WTC11 (cell line): ENCODE measurements around the gene CHRNB2. TPM values are rescaled to one million over a fixed set of nuclear protein-coding genes. Genes with fewer than 3 reads are reported as not detected.

Source experiments
- ATAC-seq: fragments of 200-7000 bp; cut with Tn5 transposase; 2 replicates; pipeline ENCODE4 v1.10.0; 2021; ENCODE audit warnings: mild to moderate bottlenecking, moderate library complexity
- CTCF ChIA-PET: fragments of 300-600 bp; sonication (Branson Sonifier 250); formaldehyde crosslinking; loops from one replicate; lab custom pipeline; 2021; ENCODE audit warnings: antibody characterized with exemption; lab: Charles Lee
- POLR2A ChIA-PET: fragments of 350-600 bp; sonication (Branson Sonifier 250); formaldehyde crosslinking; loops from one replicate; lab custom pipeline; 2021; ENCODE audit warnings: antibody characterized with exemption; lab: Charles Lee
- DNase-seq: peaks from one replicate; pipeline ENCODE4 v3.0.0; 2021; ENCODE audit warnings: low spot score
- H3K27ac Mint-ChIP-seq: 2 replicates; pipeline ENCODE4 v1.8.0; 2021; ENCODE audit warnings: mixed read lengths
- H3K27me3 Mint-ChIP-seq: 2 replicates; pipeline ENCODE4 v1.8.0; 2021; ENCODE audit warnings: low read depth, mild to moderate bottlenecking, moderate library complexity, mixed read lengths
- H3K36me3 Mint-ChIP-seq: 2 replicates; pipeline ENCODE4 v1.8.0; 2021; ENCODE audit warnings: mixed read lengths
- H3K4me1 Mint-ChIP-seq: 2 replicates; pipeline ENCODE4 v1.8.0; 2022; ENCODE audit warnings: mixed read lengths
- H3K4me3 Mint-ChIP-seq: 2 replicates; pipeline ENCODE4 v1.8.0; 2021; ENCODE audit warnings: mild to moderate bottlenecking, moderate library complexity, mixed read lengths
- H3K9me3 Mint-ChIP-seq: 2 replicates; pipeline ENCODE4 v1.8.0; 2021; ENCODE audit warnings: mixed read lengths
- CBFB ChIP-seq: sonication (generic); formaldehyde crosslinking; IDR thresholded peaks from 2 replicates; pipeline ENCODE4 v1.8.1; 2022; ENCODE audit warnings: mild to moderate bottlenecking, low read depth, missing genetic modification reagents
- CREB1 ChIP-seq: sonication (generic); formaldehyde crosslinking; IDR thresholded peaks from 2 replicates; pipeline ENCODE4 v1.8.0; 2023; ENCODE audit warnings: mild to moderate bottlenecking, missing genetic modification reagents
- CREM ChIP-seq: sonication (generic); formaldehyde crosslinking; IDR thresholded peaks from 2 replicates; pipeline ENCODE4 v1.8.1; 2022; ENCODE audit warnings: mild to moderate bottlenecking, missing genetic modification reagents, moderate library complexity
- ESRRA ChIP-seq: sonication (generic); formaldehyde crosslinking; IDR thresholded peaks from 2 replicates; pipeline ENCODE4 v1.8.1; 2022; ENCODE audit warnings: mild to moderate bottlenecking, missing genetic modification reagents, borderline replicate concordance
- GTF2I ChIP-seq: fragments of 250-450 bp; sonication (Bioruptor Pico); conservative IDR thresholded peaks from 2 replicates; pipeline ENCODE4 v1.4.0; 2021; ENCODE audit warnings: mild to moderate bottlenecking
- NFATC4 ChIP-seq: fragments of 250-450 bp; sonication (Bioruptor Pico); IDR thresholded peaks from 2 replicates; pipeline ENCODE4 v1.9.0; 2021; ENCODE audit warnings: mild to moderate bottlenecking
- NR1H2 ChIP-seq: sonication (generic); formaldehyde crosslinking; IDR thresholded peaks from 2 replicates; pipeline ENCODE4 v1.9.0; 2021; ENCODE audit warnings: mild to moderate bottlenecking, moderate library complexity, missing genetic modification reagents
- NR3C1 ChIP-seq: sonication (generic); formaldehyde crosslinking; conservative IDR thresholded peaks from 2 replicates; pipeline ENCODE4 v1.8.1; 2023; ENCODE audit warnings: low read depth, mild to moderate bottlenecking, missing genetic modification reagents
- RORB ChIP-seq: fragments of 250-450 bp; sonication (Bioruptor Pico); IDR thresholded peaks from 2 replicates; pipeline ENCODE4 v1.9.0; 2021; ENCODE audit warnings: mild to moderate bottlenecking
- SMAD4 ChIP-seq: sonication (generic); formaldehyde crosslinking; IDR thresholded peaks from 2 replicates; pipeline ENCODE4 v1.8.0; 2022; ENCODE audit warnings: mild to moderate bottlenecking, missing genetic modification reagents
- SP1 ChIP-seq: sonication (generic); formaldehyde crosslinking; conservative IDR thresholded peaks from 2 replicates; pipeline ENCODE4 v1.8.1; 2022; ENCODE audit warnings: missing genetic modification reagents
- ZNF121 ChIP-seq: sonication (generic); formaldehyde crosslinking; IDR thresholded peaks from 2 replicates; pipeline ENCODE4 v1.8.0; 2023; ENCODE audit warnings: missing genetic modification reagents
- ZNF219 ChIP-seq: sonication (generic); formaldehyde crosslinking; IDR thresholded peaks from 2 replicates; pipeline ENCODE4 v1.8.0; 2023; ENCODE audit warnings: missing genetic modification reagents, mild to moderate bottlenecking, borderline replicate concordance
- ZNF396 ChIP-seq: fragments of 250-450 bp; sonication (Bioruptor Pico); IDR thresholded peaks from 2 replicates; pipeline ENCODE4 v1.8.0; 2021; ENCODE audit warnings: mild to moderate bottlenecking, moderate library complexity, borderline replicate concordance
- total RNA-seq: library from RNA; stranded (reverse); gene quantifications from 3 replicates; pipeline ENCODE4 v1.2.3, GENCODE V29; 2021
- TF ChIP-seq, protein P1 (sequence below): sonication (generic); formaldehyde crosslinking; IDR thresholded peaks from 2 replicates; pipeline ENCODE4 v1.8.0; 2023; ENCODE audit warnings: mild to moderate bottlenecking, missing genetic modification reagents
- TF ChIP-seq, protein P2 (sequence below): sonication (generic); formaldehyde crosslinking; IDR thresholded peaks from 2 replicates; pipeline ENCODE4 v1.8.1; 2022; ENCODE audit warnings: missing genetic modification reagents, borderline replicate concordance
- TF ChIP-seq, protein P3 (sequence below): fragments of 250-450 bp; sonication (Bioruptor Pico); conservative IDR thresholded peaks from 2 replicates; pipeline ENCODE4 v1.9.0; 2021; ENCODE audit warnings: mild to moderate bottlenecking
- TF ChIP-seq, protein P4 (sequence below): sonication (generic); formaldehyde crosslinking; IDR thresholded peaks from 2 replicates; pipeline ENCODE4 v1.8.1; 2023; ENCODE audit warnings: mild to moderate bottlenecking, missing genetic modification reagents, moderate library complexity
- TF ChIP-seq, protein P5 (sequence below): sonication (generic); formaldehyde crosslinking; IDR thresholded peaks from 2 replicates; pipeline ENCODE4 v1.8.0; 2022; ENCODE audit warnings: mild to moderate bottlenecking, missing genetic modification reagents
- TF ChIP-seq, protein P6 (sequence below): sonication (generic); formaldehyde crosslinking; IDR thresholded peaks from 2 replicates; pipeline ENCODE4 v1.8.1; 2022; ENCODE audit warnings: mild to moderate bottlenecking, moderate library complexity, missing genetic modification reagents
- TF ChIP-seq, protein P7 (sequence below): sonication (generic); formaldehyde crosslinking; IDR thresholded peaks from 2 replicates; pipeline ENCODE4 v1.8.1; 2022; ENCODE audit warnings: low read depth, missing genetic modification reagents, borderline replicate concordance
- TF ChIP-seq, protein P8 (sequence below): sonication (generic); formaldehyde crosslinking; conservative IDR thresholded peaks from 2 replicates; pipeline ENCODE4 v1.8.1; 2023; ENCODE audit warnings: mild to moderate bottlenecking, low read depth, missing genetic modification reagents, moderate library complexity

The CHRNB2 gene
- total RNA-seq, 1 experiment from 2014 or later: 1.7 TPM

DNA sequence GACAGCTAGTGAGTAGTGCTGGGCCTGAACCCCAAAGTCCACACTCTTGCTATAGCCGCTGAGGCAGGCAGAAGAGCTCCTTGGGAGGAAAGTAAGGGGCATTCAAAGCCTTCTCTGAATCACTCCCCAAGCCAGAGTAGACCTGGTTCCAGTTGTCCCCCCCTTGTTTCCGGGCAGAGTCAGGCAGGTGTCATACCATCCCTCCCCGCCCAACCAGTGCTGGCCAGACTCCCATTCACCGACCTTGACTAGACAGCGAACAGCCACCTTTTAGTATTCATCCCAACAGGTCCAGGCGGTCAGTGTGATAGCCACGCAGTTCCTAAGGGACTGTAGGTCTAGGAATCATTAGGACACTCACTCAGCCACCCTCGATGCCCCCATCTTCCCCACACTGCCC is 11.8 kb downstream of the CHRNB2 start:
- ChIA-PET POLR2A (no interaction called here), CTCF (interaction anchor here (1.4 kb wide), 1 partner anchor 33 kb away, joined by 4 read pairs; no protein-coding TSS in a partner anchor)
- no peak for ATAC-seq
- Mint-ChIP-seq H3K36me3 (peaks cover 44% of the 10 kb centered on the region), H3K4me1 (peaks cover 3% of the 10 kb centered on the region), H3K27me3 (no peaks in the 10 kb centered on the region), H3K27ac (peak overlapping the region; percentile 19; the same call in 1 of the 2 replicates), H3K4me3 (no peak overlapping the region), H3K9me3 (no peaks in the 10 kb centered on the region)
- no peak for DNase-seq
- TF ChIP-seq NR1H2 (CRISPR knock-in tag): no peak
- TF ChIP-seq, protein P1, sequence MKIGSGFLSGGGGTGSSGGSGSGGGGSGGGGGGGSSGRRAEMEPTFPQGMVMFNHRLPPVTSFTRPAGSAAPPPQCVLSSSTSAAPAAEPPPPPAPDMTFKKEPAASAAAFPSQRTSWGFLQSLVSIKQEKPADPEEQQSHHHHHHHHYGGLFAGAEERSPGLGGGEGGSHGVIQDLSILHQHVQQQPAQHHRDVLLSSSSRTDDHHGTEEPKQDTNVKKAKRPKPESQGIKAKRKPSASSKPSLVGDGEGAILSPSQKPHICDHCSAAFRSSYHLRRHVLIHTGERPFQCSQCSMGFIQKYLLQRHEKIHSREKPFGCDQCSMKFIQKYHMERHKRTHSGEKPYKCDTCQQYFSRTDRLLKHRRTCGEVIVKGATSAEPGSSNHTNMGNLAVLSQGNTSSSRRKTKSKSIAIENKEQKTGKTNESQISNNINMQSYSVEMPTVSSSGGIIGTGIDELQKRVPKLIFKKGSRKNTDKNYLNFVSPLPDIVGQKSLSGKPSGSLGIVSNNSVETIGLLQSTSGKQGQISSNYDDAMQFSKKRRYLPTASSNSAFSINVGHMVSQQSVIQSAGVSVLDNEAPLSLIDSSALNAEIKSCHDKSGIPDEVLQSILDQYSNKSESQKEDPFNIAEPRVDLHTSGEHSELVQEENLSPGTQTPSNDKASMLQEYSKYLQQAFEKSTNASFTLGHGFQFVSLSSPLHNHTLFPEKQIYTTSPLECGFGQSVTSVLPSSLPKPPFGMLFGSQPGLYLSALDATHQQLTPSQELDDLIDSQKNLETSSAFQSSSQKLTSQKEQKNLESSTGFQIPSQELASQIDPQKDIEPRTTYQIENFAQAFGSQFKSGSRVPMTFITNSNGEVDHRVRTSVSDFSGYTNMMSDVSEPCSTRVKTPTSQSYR (CRISPR knock-in tag): no peak
- TF ChIP-seq NFATC4 (CRISPR knock-in tag): no peak
- no peak for TF ChIP-seq ZNF219 (CRISPR knock-in tag)
- TF ChIP-seq, protein P2, sequence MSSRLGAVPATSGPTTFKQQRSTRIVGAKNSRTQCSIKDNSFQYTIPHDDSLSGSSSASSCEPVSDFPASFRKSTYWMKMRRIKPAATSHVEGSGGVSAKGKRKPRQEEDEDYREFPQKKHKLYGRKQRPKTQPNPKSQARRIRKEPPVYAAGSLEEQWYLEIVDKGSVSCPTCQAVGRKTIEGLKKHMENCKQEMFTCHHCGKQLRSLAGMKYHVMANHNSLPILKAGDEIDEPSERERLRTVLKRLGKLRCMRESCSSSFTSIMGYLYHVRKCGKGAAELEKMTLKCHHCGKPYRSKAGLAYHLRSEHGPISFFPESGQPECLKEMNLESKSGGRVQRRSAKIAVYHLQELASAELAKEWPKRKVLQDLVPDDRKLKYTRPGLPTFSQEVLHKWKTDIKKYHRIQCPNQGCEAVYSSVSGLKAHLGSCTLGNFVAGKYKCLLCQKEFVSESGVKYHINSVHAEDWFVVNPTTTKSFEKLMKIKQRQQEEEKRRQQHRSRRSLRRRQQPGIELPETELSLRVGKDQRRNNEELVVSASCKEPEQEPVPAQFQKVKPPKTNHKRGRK: no peak
- TF ChIP-seq, protein P3, sequence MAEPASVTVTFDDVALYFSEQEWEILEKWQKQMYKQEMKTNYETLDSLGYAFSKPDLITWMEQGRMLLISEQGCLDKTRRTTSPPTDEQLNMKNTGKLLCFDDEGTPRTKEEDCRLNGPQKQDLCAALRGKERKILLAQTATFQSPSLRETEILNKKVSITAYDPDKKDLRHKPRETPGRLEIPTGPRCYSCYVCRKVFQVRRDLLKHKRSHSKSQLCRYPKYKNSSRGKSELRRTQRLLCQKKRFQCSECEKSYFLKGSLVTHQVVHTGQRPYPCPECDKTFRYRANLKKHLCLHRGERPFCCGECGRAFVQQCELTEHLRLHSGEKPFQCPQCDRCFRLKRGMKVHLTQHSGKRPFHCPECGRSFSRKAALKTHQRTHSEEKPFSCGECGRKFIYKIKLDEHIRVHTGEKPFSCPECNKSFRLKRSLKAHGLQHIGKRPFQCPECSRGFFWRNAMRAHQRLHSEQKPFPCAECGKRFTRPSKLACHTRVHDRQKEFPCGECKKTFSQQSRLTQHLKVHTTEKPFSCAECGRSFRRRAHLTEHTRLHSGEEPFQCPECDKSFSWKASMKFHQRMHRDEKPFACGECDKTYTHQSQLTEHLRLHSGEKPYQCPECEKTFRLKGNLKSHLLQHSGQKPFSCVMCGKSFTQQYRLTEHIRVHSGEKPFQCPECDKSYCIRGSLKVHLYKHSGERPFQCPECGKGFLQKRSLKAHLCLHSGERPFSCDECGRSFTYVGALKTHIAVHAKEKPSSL (CRISPR knock-in tag): no peak
- no peak for TF ChIP-seq ZNF396
- TF ChIP-seq CBFB (CRISPR knock-in tag): no peak
- TF ChIP-seq, protein P4, sequence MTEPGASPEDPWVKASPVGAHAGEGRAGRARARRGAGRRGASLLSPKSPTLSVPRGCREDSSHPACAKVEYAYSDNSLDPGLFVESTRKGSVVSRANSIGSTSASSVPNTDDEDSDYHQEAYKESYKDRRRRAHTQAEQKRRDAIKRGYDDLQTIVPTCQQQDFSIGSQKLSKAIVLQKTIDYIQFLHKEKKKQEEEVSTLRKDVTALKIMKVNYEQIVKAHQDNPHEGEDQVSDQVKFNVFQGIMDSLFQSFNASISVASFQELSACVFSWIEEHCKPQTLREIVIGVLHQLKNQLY (CRISPR knock-in tag): no peak
- no peak for TF ChIP-seq CREB1 (CRISPR knock-in tag)
- TF ChIP-seq, protein P5, sequence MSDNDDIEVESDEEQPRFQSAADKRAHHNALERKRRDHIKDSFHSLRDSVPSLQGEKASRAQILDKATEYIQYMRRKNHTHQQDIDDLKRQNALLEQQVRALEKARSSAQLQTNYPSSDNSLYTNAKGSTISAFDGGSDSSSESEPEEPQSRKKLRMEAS (CRISPR knock-in tag): no peak
- no peak for TF ChIP-seq NR3C1 (CRISPR knock-in tag)
- no peak for TF ChIP-seq CREM (CRISPR knock-in tag)
- TF ChIP-seq, protein P6, sequence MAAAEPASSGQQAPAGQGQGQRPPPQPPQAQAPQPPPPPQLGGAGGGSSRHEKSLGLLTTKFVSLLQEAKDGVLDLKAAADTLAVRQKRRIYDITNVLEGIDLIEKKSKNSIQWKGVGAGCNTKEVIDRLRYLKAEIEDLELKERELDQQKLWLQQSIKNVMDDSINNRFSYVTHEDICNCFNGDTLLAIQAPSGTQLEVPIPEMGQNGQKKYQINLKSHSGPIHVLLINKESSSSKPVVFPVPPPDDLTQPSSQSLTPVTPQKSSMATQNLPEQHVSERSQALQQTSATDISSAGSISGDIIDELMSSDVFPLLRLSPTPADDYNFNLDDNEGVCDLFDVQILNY: no peak
- no peak for TF ChIP-seq GTF2I (CRISPR knock-in tag)
- TF ChIP-seq ESRRA (CRISPR knock-in tag): no peak

DNA sequence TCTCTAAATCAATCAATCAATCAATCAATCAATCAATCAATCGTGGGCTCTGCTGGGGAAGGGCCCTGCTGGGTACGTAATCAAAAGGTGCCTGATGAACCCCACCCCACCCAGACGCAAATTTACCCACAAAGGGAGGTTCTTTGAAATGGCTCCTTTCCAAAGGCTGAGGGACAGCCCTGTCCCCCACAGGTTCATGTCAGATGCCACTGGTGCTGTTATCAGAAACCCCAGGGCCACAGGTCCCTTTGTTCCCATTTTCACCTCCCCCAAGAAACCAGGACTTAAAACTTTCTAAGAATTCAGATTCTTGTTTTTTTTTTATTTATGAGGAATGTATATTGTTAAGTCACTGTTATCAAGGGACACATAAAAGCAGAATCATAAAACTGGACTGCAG is 14.2 kb downstream of the CHRNB2 start:
- ChIA-PET POLR2A (no interaction called here), CTCF (no interaction called here)
- no peak overlapping the region for H3K4me3 Mint-ChIP-seq
- no peaks in the 10 kb centered on the region for H3K4me1 Mint-ChIP-seq
- no peaks in the 10 kb centered on the region for H3K27me3 Mint-ChIP-seq
- no peak for ATAC-seq
- H3K9me3 Mint-ChIP-seq: no peaks in the 10 kb centered on the region
- H3K27ac Mint-ChIP-seq: no peak overlapping the region
- no peak for DNase-seq
- peaks cover 68% of the 10 kb centered on the region for H3K36me3 Mint-ChIP-seq
- TF ChIP-seq SMAD4 (CRISPR knock-in tag) (no peak), SP1 (CRISPR knock-in tag) (no peak), CBFB (CRISPR knock-in tag) (no peak), ZNF121 (CRISPR knock-in tag) (no peak), RORB (CRISPR knock-in tag) (no peak), NR3C1 (CRISPR knock-in tag) (no peak)
- TF ChIP-seq, protein P7, sequence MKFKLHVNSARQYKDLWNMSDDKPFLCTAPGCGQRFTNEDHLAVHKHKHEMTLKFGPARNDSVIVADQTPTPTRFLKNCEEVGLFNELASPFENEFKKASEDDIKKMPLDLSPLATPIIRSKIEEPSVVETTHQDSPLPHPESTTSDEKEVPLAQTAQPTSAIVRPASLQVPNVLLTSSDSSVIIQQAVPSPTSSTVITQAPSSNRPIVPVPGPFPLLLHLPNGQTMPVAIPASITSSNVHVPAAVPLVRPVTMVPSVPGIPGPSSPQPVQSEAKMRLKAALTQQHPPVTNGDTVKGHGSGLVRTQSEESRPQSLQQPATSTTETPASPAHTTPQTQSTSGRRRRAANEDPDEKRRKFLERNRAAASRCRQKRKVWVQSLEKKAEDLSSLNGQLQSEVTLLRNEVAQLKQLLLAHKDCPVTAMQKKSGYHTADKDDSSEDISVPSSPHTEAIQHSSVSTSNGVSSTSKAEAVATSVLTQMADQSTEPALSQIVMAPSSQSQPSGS (CRISPR knock-in tag): no peak
- TF ChIP-seq, protein P8, sequence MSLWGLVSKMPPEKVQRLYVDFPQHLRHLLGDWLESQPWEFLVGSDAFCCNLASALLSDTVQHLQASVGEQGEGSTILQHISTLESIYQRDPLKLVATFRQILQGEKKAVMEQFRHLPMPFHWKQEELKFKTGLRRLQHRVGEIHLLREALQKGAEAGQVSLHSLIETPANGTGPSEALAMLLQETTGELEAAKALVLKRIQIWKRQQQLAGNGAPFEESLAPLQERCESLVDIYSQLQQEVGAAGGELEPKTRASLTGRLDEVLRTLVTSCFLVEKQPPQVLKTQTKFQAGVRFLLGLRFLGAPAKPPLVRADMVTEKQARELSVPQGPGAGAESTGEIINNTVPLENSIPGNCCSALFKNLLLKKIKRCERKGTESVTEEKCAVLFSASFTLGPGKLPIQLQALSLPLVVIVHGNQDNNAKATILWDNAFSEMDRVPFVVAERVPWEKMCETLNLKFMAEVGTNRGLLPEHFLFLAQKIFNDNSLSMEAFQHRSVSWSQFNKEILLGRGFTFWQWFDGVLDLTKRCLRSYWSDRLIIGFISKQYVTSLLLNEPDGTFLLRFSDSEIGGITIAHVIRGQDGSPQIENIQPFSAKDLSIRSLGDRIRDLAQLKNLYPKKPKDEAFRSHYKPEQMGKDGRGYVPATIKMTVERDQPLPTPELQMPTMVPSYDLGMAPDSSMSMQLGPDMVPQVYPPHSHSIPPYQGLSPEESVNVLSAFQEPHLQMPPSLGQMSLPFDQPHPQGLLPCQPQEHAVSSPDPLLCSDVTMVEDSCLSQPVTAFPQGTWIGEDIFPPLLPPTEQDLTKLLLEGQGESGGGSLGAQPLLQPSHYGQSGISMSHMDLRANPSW: no peak
